Measurements from ENCODE around the gene VAV1. TPM values are rescaled to one million over a fixed set of nuclear protein-coding genes. Genes with fewer than 3 reads are reported as not detected.

Gene VAV1
- total and polyA plus RNA-seq, 4 donors = 4.2 to 9.5 (median 5.2) TPM

GRCh38 chr19:6832412-6832811 is 59.9 kb downstream of the VAV1 start:
- 67% methylated on average over 1 of the region's 1 CpG for WGBS (ENCODE audit: insufficient coverage)
- Histone ChIP-seq H3K27me3 (ENCODE audit: control insufficient read depth, insufficient read depth, low read length) (no peaks in the 10 kb centered on the region), H3K9me3 (ENCODE audit: control insufficient read depth, insufficient read depth, low read length) (no peaks in the 10 kb centered on the region), H3K4me3 (ENCODE audit: low read depth, low read length) (no peak overlapping the region), H3K36me3 (ENCODE audit: control insufficient read depth, insufficient read depth, low read length) (no peaks in the 10 kb centered on the region), H3K27ac (ENCODE audit: low read depth, low read length) (no peak overlapping the region), H3K4me1 (ENCODE audit: control insufficient read depth, insufficient read depth, low read length) (no peaks in the 10 kb centered on the region)
- DNase-seq (ENCODE audit: low read depth in 4 of 6, low spot score in 6 of 6) = no peak

GRCh38 chr19:6833166-6833790 is 60.8 kb downstream of the VAV1 start:
- 92% methylated on average over 9 of the region's 16 CpGs for WGBS (ENCODE audit: insufficient coverage)
- Histone ChIP-seq H3K4me3 (ENCODE audit: low read depth, low read length) (no peak overlapping the region), H3K27ac (ENCODE audit: low read depth, low read length) (no peak overlapping the region)

GRCh38 chr19:6834433-6834832 is 61.9 kb downstream of the VAV1 start:
- no peak overlapping the region for H3K4me3 ChIP-seq (ENCODE audit: low read depth, low read length)
- no peak for DNase-seq (ENCODE audit: low read depth in 4 of 6, low spot score in 6 of 6)
- no peaks in the 10 kb centered on the region for H3K9me3 ChIP-seq (ENCODE audit: control insufficient read depth, insufficient read depth, low read length)
- H3K27ac ChIP-seq (ENCODE audit: low read depth, low read length) = no peak overlapping the region
- no peaks in the 10 kb centered on the region for H3K27me3 ChIP-seq (ENCODE audit: control insufficient read depth, insufficient read depth, low read length)
- no CpG with 5 or more reads among the region's 2 CpGs for WGBS (ENCODE audit: insufficient coverage)
- no peaks in the 10 kb centered on the region for H3K4me1 ChIP-seq (ENCODE audit: control insufficient read depth, insufficient read depth, low read length)
- no peaks in the 10 kb centered on the region for H3K36me3 ChIP-seq (ENCODE audit: control insufficient read depth, insufficient read depth, low read length)

More at GRCh38 chr19:6833166-6833790, 60.8 kb downstream of the VAV1 start:
- H3K9me3 ChIP-seq (ENCODE audit: control insufficient read depth, insufficient read depth, low read length) = no peaks in the 10 kb centered on the region
- H3K4me1 ChIP-seq (ENCODE audit: control insufficient read depth, insufficient read depth, low read length) = no peaks in the 10 kb centered on the region
- no peaks in the 10 kb centered on the region for H3K27me3 ChIP-seq (ENCODE audit: control insufficient read depth, insufficient read depth, low read length)
- DNase-seq (ENCODE audit: low read depth in 4 of 6, low spot score in 6 of 6) = no peak
- no peaks in the 10 kb centered on the region for H3K36me3 ChIP-seq (ENCODE audit: control insufficient read depth, insufficient read depth, low read length)

- Histone ChIP-seq H3K4me3 (ENCODE audit: low read depth, low read length) (no peak overlapping the region), H3K36me3 (ENCODE audit: control insufficient read depth, insufficient read depth, low read length) (no peaks in the 10 kb centered on the region), H3K9me3 (ENCODE audit: control insufficient read depth, insufficient read depth, low read length) (no peaks in the 10 kb centered on the region), H3K27me3 (ENCODE audit: control insufficient read depth, insufficient read depth, low read length) (no peaks in the 10 kb centered on the region), H3K27ac (ENCODE audit: low read depth, low read length) (no peak overlapping the region), H3K4me1 (ENCODE audit: control insufficient read depth, insufficient read depth, low read length) (no peaks in the 10 kb centered on the region)
- WGBS (ENCODE audit: insufficient coverage) = no CpG with 5 or more reads among the region's 3 CpGs
- no peak for DNase-seq (ENCODE audit: low read depth in 4 of 6, low spot score in 6 of 6)
Observed at GRCh38 chr19:6835501-6835900, 63.0 kb downstream of the VAV1 start.

- no peaks in the 10 kb centered on the region for H3K9me3 ChIP-seq (ENCODE audit: control insufficient read depth, insufficient read depth, low read length)
- no peaks in the 10 kb centered on the region for H3K27me3 ChIP-seq (ENCODE audit: control insufficient read depth, insufficient read depth, low read length)
- WGBS (ENCODE audit: insufficient coverage) = no CpG with 5 or more reads among the region's 2 CpGs
- no peak overlapping the region for H3K4me3 ChIP-seq (ENCODE audit: low read depth, low read length)
- H3K4me1 ChIP-seq (ENCODE audit: control insufficient read depth, insufficient read depth, low read length) = no peaks in the 10 kb centered on the region
- no peak for DNase-seq (ENCODE audit: low read depth in 4 of 6, low spot score in 6 of 6)
- no peak overlapping the region for H3K27ac ChIP-seq (ENCODE audit: low read depth, low read length)
- H3K36me3 ChIP-seq (ENCODE audit: control insufficient read depth, insufficient read depth, low read length) = no peaks in the 10 kb centered on the region
Observed at GRCh38 chr19:6837525-6837924, 65.0 kb downstream of the VAV1 start.

- DNase-seq (ENCODE audit: low read depth in 4 of 6, low spot score in 6 of 6) = no peak
- no peaks in the 10 kb centered on the region for H3K9me3 ChIP-seq (ENCODE audit: control insufficient read depth, insufficient read depth, low read length)
- H3K4me1 ChIP-seq (ENCODE audit: control insufficient read depth, insufficient read depth, low read length) = no peaks in the 10 kb centered on the region
- no peaks in the 10 kb centered on the region for H3K36me3 ChIP-seq (ENCODE audit: control insufficient read depth, insufficient read depth, low read length)
- 91% methylated on average over 3 of the region's 3 CpGs for WGBS (ENCODE audit: insufficient coverage)
- no peaks in the 10 kb centered on the region for H3K27me3 ChIP-seq (ENCODE audit: control insufficient read depth, insufficient read depth, low read length)
- H3K4me3 ChIP-seq (ENCODE audit: low read depth, low read length) = no peak overlapping the region
- no peak overlapping the region for H3K27ac ChIP-seq (ENCODE audit: low read depth, low read length)
Observed at GRCh38 chr19:6838062-6838655, 65.7 kb downstream of the VAV1 start.

- H3K9me3 ChIP-seq (ENCODE audit: control insufficient read depth, insufficient read depth, low read length) = no peaks in the 10 kb centered on the region
- no peaks in the 10 kb centered on the region for H3K27me3 ChIP-seq (ENCODE audit: control insufficient read depth, insufficient read depth, low read length)
- no peak for DNase-seq (ENCODE audit: low read depth in 4 of 6, low spot score in 6 of 6)
- no peaks in the 10 kb centered on the region for H3K36me3 ChIP-seq (ENCODE audit: control insufficient read depth, insufficient read depth, low read length)
- WGBS (ENCODE audit: insufficient coverage) = 67% methylated on average over 4 of the region's 5 CpGs
- no peak overlapping the region for H3K27ac ChIP-seq (ENCODE audit: low read depth, low read length)
- no peak overlapping the region for H3K4me3 ChIP-seq (ENCODE audit: low read depth, low read length)
- H3K4me1 ChIP-seq (ENCODE audit: control insufficient read depth, insufficient read depth, low read length) = no peaks in the 10 kb centered on the region
Observed at GRCh38 chr19:6842871-6843607, 70.5 kb downstream of the VAV1 start.

- Histone ChIP-seq H3K4me3 (ENCODE audit: low read depth, low read length) (no peak overlapping the region), H3K27ac (ENCODE audit: low read depth, low read length) (no peak overlapping the region), H3K27me3 (ENCODE audit: control insufficient read depth, insufficient read depth, low read length) (no peaks in the 10 kb centered on the region), H3K4me1 (ENCODE audit: control insufficient read depth, insufficient read depth, low read length) (no peaks in the 10 kb centered on the region), H3K9me3 (ENCODE audit: control insufficient read depth, insufficient read depth, low read length) (no peaks in the 10 kb centered on the region), H3K36me3 (ENCODE audit: control insufficient read depth, insufficient read depth, low read length) (no peaks in the 10 kb centered on the region)
- WGBS (ENCODE audit: insufficient coverage) = 90% methylated on average over 8 of the region's 11 CpGs
- DNase-seq (ENCODE audit: low read depth in 4 of 6, low spot score in 6 of 6) = no peak
Observed at GRCh38 chr19:6847828-6848200, 75.3 kb downstream of the VAV1 start.

GRCh38 chr19:6848986-6849385 is 76.5 kb downstream of the VAV1 start:
- Histone ChIP-seq H3K4me1 (ENCODE audit: control insufficient read depth, insufficient read depth, low read length) (no peaks in the 10 kb centered on the region), H3K4me3 (ENCODE audit: low read depth, low read length) (no peak overlapping the region), H3K27ac (ENCODE audit: low read depth, low read length) (no peak overlapping the region), H3K9me3 (ENCODE audit: control insufficient read depth, insufficient read depth, low read length) (no peaks in the 10 kb centered on the region), H3K27me3 (ENCODE audit: control insufficient read depth, insufficient read depth, low read length) (no peaks in the 10 kb centered on the region), H3K36me3 (ENCODE audit: control insufficient read depth, insufficient read depth, low read length) (no peaks in the 10 kb centered on the region)
- DNase-seq (ENCODE audit: low read depth in 4 of 6, low spot score in 6 of 6) = no peak
- no CpG with 5 or more reads among the region's 3 CpGs for whole genome bisulfite sequencing (ENCODE audit: insufficient coverage)

- Histone ChIP-seq H3K4me1 (ENCODE audit: control insufficient read depth, insufficient read depth, low read length) (no peaks in the 10 kb centered on the region), H3K27me3 (ENCODE audit: control insufficient read depth, insufficient read depth, low read length) (no peaks in the 10 kb centered on the region), H3K9me3 (ENCODE audit: control insufficient read depth, insufficient read depth, low read length) (no peaks in the 10 kb centered on the region), H3K27ac (ENCODE audit: low read depth, low read length) (no peak overlapping the region), H3K36me3 (ENCODE audit: control insufficient read depth, insufficient read depth, low read length) (no peaks in the 10 kb centered on the region), H3K4me3 (ENCODE audit: low read depth, low read length) (no peak overlapping the region)
- WGBS (ENCODE audit: insufficient coverage) = no CpG with 5 or more reads among the region's 2 CpGs
- no peak for DNase-seq (ENCODE audit: low read depth in 4 of 6, low spot score in 6 of 6)
Observed at GRCh38 chr19:6849876-6850275, 77.4 kb downstream of the VAV1 start.
